GM19395 (cell line): ENCODE data around the gene LDLRAD3.
"Not testable (repeated sequence)": the region's sequence is repeated elsewhere in the genome, so short reads cannot be mapped to it uniquely, and the experiment has no call there.

Experiments
- ATAC-seq: cut with Tn5 transposase; IDR thresholded peaks from one replicate; pipeline ENCODE4 v1.9.1; 2021; ENCODE audit warnings: mild to moderate bottlenecking, moderate library complexity; ENCODE audit not compliant: unreplicated experiment

LDLRAD3 gene

DNA sequence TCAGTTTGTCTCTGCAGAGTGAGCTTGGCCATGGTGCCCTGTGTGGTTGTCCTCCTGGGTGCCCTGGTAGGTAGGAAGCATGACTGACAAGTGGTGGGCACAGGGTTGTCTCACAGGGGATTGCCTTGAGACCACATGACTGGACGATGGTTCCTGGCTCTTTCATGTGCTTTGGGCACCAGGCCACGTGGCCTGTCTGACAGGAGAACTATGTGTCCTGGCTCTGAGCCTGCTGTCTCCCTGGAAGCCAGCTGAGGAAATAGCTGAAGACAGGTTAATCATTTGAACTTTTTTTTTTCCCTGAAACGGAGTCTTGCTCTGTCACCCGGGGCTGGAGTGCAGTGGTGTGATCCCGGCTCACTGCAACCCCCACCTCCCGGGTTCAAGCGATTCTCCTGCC lies 93.2 kb downstream of the LDLRAD3 start:
- no peak for ATAC-seq

GRCh38 chr11:36038541-36038940 lies 94.7 kb downstream of the LDLRAD3 start:
- ATAC-seq = no peak

GRCh38 chr11:36039471-36039870 lies 95.6 kb downstream of the LDLRAD3 start:
- no peak for ATAC-seq

DNA sequence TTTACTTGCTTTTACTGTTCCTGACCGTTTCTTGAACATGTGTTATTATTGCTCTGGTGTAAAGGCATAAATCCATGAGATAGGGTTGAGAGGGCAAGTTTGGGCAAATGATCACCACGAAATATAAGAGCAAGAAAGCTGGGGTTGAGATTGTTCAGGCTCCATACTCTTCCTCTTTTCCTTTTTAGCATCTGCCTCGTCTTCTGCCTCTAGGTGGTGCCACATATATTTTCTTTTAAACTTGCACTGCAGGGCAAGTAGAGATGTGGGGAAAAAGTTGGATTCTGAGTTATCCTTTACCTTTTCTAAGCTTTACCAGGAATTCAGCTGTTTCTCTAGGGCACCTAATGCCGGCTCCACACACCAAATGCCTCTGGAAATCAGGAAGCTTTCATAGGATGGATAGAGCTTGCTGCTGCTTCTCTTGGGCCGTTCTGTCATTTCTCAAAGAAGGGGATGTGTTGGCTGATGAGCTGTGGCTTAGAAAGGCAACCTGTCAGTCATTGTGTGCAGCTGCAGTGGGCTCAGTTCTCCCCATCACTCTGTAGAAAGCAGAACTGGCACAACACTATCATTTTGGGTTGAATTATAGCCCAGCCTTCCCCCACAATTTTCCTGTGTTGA lies 98.2 kb downstream of the LDLRAD3 start:
- ATAC-seq = no peak

DNA sequence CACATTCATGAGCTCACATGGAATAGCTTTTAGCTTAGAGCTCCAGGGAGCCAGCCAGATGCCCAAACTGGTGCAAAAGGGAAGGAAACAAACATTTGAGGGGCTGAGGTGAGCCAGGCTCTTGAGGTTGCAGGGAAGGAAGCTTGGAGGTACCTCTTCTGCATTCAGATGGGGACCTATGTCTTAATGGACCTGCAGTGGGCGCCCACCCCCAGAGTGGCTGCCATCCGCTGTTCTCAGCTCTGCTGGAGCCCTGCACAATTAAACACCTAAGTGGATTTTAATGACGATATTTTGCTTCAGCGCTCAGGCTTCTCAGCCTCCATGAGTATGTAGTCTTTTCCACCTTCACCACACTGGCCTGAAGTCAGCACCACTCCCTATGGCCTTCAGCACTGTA lies 100.8 kb downstream of the LDLRAD3 start:
- ATAC-seq = no peak

- ATAC-seq = not testable (repeated sequence)
These were observed 102.1 kb downstream of the LDLRAD3 start for GRCh38 chr11:36045945-36046344.

- no peak for ATAC-seq
These were observed 103.1 kb downstream of the LDLRAD3 start for GRCh38 chr11:36046932-36047331.

DNA sequence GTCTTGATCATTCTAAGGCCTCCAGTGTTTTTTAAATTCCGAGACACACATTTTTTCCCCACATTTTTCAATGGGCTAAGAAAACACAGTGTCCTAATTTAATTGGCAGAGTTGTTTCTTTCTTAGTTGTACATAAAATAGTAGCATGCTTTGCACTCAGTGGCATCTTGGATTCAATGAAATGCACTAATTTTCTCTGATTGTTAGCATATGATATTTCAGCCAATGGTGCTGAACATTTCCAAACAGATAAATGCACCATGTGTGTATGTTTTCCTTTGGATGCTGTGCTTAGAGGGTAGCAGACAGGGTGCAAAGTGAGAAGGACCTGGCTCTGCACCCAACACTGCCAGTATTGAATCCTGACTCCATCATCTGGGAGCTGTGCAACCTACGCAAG lies 103.5 kb downstream of the LDLRAD3 start:
- ATAC-seq = no peak

DNA sequence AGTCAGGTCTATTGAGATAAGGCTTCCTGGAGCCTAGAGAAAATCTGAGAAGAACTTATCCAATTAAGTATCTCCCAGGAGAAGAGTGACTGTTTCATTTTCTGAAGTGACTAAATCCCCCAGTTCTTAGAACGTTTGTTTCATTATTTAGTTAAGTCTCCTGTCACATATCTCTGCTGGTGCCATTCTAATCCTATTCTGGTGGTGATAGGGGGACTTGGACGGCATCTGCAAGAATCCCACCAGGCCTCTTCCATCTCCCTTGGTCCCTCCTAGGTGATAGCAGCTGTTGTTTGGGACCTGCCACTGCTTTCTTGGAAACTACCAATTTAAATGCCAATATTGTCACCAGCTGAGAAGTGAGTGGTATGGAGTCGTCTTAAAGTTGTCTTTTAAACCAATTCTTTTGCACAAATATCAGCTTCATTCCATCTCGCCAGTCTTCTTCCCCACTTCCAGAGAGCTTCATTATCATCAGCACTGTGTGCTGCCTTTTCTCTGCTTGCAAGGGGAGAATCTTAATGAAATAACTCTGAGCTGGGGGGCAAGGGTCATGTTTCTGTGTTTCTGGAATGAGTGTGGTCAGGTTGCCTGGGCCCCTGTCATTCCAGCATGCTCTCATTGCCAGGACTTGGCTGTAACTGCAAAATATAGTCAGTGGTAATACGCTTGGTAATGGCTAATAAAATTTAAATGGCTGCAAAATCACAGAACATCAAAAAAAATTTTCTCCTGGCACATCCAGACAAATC lies 104.8 kb downstream of the LDLRAD3 start:
- ATAC-seq = no peak

- ATAC-seq = no peak
These were observed 107.6 kb downstream of the LDLRAD3 start for GRCh38 chr11:36051235-36052144.

DNA sequence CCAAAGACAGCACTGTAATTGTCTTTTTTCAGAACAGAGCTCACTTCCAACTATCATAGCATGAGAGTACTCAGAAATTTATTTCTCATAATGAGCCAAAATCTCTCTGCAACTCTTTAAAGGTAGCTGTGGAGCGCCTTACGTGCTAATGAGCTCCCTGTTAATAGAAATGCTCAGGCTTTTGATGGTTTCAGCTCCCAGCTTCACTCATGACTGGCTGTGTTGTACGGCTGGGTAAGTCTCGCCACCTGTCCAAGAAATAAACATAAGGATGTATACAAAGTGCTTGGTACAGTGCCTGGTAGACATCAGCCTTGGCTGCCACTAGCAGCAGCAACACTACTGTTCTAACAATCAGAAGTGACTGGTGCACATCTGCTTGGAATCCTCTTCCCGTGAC lies 109.4 kb downstream of the LDLRAD3 start:
- no peak for ATAC-seq

GRCh38 chr11:36053862-36054261 lies 110.0 kb downstream of the LDLRAD3 start:
- no peak for ATAC-seq

- ATAC-seq = no peak
These were observed 110.8 kb downstream of the LDLRAD3 start for GRCh38 chr11:36054628-36055027.

DNA sequence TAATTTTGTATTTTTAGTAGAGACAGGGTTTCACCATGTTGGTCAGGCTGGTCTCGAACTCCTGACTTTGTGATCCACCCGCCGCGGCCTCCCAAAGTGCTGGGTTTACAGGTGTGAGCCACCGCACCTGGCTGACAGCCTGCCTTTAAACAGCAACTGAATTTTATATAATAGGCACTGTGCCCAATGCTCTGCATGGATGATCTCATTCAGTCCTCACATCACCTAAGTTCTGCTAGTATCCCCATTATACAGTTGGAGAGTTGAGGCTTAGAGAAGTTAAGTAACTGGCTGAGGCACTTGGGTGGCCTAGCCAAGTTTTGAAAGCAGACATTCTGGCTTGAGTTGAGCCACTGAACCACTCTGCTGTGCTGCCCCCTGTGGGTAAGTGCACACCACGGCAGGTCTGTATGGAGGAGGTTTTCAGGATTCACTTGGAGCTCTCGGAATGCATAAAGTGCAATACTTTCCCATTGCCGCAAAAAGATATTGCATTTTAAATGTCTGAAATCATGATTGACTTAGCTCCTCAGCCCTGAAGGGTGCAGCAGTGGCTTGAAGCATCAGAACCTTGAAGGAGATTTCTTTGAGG lies 112.4 kb downstream of the LDLRAD3 start:
- no peak for ATAC-seq

DNA sequence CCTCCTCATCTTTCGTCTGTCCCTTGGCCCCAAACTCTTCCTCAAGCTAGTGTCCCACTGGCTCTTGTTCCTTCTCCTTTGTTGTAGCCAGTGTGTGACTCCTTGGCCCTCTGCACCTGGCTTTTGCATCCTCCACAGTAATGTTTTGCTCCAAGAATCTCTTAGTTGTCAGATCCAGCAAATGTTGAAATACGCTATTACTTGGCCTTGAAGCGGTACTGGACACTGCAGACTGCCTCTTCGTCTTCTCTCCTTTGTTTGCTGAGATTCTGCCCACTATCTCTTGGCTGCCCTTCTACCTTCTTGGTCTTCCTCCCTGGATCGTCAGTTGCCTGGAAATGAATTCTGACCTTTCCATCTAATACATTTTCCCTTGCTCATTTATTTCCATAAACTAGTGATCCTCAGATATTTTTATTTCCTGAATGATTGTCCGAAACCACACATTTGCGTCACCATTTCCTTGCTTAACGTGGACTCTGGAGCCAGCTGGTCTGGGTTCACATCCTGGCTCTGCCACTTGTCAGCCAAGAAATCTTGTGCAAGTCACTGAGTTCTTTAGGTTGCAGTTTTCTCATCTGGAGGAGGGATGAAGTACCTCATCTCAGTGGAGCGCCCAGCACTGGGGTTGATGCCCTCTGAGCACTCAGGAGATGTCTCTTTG lies 113.6 kb downstream of the LDLRAD3 start:
- no peak for ATAC-seq

GRCh38 chr11:36059660-36060059 lies 115.8 kb downstream of the LDLRAD3 start:
- ATAC-seq = no peak

- ATAC-seq = no peak
These were observed 117.1 kb downstream of the LDLRAD3 start for GRCh38 chr11:36060926-36061325.

DNA sequence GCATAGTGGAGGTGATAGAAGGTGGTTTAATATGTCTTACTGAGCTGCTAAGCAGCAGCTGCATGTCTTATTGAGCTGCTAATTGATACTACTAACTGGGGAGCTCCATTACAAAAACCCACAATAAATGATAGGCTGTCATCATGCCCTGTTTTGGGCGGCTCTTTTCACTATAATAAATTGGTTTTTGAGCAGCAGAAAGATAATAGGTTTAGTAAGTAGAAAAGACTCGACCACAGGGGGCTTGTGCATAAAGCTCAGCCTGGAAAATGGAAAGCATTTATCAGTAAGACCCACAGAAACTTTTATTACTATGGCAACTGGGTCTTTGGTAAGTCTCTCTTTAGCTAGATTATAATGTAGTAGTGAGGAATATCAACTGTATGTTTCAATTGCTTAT lies 117.6 kb downstream of the LDLRAD3 start:
- ATAC-seq = no peak

DNA sequence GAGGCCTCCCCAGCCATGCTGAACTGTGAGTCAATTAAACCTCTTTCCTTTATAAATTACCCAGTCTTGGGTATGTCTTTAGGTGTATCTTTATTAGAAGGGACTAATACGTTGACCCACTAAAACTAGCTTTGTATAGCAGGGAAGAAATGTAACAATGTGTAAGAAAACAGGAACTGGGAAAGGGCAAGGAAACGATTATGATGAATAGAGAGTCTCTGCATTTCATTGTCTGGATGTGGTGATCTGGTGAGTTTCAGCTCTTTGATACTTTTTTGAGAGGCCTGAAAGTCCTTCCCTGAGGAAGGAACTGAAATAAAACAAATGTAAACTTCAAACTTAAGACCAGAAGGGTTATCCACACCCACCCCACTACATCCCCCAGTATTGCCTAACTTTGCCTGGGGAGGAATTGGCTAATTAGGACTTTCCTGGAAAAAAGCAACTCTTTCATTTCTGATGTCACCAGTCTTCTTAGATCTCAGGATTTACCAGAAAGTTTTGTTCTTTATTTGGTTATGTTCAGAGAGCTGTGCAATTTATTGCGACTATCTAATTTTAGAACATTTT lies 119.0 kb downstream of the LDLRAD3 start:
- ATAC-seq = no peak

DNA sequence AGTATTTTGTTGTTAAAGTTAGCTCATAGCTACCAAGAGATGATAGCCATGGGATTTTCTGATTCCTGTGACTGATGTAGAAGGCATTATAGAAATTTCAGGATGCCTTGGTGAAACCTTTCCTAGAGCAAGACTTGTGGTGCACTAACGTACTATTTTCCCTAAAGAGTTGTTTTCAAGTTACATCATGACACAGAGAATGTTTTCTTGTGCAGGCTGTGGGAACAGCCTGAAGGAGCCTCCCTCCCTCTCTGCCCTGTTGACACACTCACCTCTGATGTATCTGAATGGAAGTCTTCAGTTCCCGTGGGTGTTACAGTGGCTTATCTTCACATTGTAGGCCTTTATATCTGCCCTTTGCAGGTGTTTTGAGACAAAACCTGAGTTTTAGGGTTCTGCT lies 121.6 kb downstream of the LDLRAD3 start:
- no peak for ATAC-seq
